Limb (tissue), 2 donors: Measurements from ENCODE around the gene FGF18.

Source experiments
- DNase-seq, 2 donors: peaks; one replicate each; pipeline ENCODE4 v3.0.0-alpha.2; 2016; ENCODE audit errors: extremely low spot score in 2 of 2

FGF18 gene

DNA sequence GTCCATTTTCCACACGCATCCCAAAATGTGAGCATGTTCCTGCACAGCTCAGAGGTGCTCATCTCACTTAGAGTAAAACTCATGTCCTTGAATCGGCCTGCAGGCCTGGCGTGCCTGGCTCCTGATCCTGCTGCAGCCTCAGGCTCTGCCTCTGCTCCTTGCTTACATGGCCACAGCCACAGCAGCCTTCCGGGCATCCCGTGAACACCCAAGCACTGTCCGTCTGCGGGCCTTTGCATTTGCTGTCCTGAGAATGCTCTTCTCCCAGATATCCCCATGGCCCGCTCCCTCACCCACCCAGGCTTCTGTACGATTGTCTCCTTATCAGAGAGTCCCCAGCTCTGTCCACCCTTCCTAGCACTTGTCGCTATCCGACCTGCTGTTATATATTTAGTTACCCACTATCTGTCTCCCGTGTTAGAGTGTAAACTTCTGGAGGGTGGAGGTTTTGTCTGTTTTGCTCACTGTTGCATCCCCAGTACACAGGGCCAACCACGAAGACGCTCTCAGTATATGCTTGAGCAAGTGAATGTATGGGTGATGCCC is 21.9 kb downstream of the FGF18 start:
- no peak for DNase-seq

DNA sequence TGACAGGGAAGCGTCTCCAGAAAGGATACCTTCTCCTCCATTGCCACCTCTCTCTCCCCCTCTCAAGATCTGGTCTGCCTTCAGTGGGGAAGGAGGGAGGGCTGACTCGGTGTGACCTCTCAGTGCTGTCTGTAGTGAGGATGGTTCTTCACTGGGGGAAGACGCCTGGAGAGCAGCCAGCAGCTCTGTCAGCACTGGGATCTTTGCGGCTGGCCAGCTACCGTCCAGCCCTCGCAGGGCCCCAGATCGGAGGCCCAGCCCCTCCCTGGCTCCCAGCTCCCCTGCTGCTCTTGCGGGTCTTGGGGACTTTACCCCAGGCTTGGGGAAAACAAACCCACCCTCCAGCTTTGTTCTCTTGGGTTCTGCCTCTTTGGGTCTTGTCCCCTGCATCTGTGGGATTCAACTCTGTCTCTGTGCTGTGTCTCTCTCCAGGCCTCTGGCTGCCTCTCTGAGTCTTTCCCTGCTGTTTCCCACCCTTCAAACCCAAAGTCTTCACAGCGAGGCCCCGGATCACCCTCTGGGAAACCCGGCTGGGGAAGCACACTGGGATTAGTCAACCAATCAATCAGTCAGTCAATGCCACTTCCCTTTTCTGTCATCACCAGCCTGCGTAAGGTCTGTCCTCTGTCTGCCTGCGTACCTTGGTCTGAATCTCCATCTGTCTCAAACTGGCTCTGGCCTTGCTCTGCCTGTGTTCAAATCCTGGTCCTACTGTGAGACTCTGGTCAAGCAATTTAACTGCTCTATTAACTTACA is 23.0 kb downstream of the FGF18 start:
- DNase-seq = peak in 1 of 2 donors; percentile 51

DNA sequence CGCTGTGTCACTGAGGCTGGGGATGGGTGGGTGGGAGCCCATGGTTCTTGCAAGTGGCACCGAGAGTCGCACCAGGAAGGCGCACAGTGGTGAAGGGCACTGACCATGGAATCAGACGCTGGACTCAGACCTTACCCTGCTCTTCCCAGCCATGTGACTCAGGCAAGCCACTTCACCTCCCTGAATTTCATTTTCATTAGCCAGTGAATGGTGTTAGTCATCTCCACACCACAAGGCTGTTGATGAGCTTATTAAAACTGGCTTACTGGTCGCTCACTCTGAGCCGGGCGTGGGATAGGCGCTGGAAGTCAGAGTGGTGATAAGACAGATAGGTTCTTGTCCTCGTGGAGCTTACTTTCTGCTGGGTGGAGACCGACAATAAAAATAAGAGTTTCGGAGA is 25.1 kb downstream of the FGF18 start:
- DNase-seq = no peak

DNA sequence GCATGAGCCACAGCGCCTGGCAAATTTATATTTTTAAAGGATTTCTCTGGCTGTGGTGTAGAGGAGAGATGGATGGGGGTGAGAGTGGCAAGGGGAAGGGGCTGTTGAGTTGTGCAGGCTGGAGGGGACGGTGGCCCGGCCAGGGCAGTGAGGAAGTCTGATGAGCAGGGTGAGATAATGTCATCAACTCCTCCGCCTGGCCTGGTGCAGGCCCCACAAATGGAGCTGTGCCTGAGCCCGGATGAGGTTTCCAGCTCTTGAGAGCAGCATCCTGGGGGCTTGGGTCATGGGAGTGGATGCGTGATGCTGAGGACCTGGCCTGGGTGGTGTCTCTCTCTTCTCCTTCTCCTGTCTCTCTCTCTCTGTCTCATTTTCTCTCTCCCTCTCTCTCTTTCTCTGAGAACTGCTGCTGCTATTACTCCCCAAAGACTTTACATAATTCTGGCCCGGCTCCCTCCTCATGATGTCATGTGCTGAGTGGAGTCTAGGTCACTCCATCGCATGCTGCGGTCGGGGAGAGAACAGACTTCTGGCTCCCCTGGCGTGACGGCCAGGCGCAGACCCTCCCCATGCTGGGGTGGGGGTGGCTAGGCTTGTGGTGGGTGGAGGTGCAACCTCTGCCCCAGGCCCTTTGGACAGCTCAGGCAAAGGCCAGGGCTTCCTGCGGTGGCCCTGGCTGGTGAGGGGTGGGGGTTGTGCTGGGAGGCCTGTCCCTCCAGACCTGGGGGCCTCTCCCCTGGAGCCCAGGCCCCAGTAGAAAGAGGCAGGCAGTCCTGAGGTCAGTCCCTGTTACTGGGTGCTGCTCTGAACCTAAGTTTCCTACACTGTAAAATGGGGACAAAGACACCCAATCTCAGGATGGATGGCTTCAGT is 26.4 kb downstream of the FGF18 start:
- DNase-seq = peak; percentile 57 to 70

DNA sequence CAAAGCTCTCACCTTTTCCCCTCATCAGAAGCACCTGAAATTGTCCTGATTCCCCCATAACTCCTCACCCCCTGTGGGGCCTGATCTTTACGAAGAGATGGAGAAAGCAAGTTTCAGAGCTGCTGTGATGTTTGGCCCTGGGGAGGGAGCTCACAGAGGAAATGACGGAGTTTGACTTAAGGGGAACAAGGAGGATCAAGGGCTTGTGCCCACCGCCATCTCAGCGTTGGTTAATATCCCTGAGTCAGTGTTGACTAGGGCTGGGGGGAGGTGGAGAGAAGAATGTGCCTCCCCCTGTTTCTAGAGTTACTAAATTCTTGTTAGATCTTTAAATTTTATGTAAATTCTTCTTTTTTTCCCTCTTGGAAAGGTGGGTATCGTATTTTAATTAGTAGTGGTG is 27.8 kb downstream of the FGF18 start:
- DNase-seq = no peak

DNA sequence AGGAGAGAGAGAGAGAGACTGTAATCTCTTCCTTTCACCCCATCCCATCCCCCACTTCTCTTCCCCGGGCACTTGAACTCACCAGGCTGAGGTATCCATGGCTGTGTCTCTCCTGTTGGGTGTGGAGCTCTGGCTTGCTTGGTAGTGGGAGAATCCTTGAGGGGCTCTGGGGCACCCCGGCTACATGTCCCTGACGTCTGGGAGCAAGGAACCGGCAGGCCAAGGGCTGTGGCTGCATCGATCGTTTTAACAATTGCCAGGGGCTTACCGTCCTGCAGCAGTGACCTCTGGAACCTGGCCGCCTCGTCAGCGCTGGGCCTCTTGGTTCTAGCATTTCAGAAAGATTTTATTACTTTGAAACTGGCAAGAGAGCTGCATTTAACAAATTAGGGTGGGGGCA is 30.0 kb downstream of the FGF18 start:
- DNase-seq = no peak

GRCh38 chr5:171450423-171451331 is 31.2 kb downstream of the FGF18 start:
- DNase-seq = peak; percentile 52 to 78

DNA sequence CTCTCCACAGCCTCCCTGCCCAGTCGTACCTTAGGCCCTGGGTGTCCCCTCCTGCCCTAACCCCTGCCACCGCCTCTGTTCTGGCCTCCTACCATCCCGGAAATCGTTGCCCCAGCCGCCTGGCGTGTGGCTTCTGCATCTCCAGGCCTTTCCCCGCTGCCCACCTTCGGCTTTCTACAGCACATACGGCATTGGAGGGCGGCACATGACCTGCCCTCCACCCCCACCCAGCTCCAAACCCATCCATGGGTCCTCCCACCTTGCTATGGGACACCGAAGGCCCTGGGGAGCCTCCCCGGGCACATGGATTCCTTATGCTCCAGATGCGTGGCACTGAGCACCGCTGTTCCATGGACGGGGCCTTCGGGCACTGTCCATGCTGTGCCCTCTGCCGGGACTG is 32.0 kb downstream of the FGF18 start:
- no peak for DNase-seq

- no peak for DNase-seq
Measured at GRCh38 chr5:171453056-171453725, 33.7 kb downstream of the FGF18 start.

GRCh38 chr5:171453988-171454387 is 34.5 kb downstream of the FGF18 start:
- DNase-seq = no peak

GRCh38 chr5:171454549-171454948 is 35.1 kb downstream of the FGF18 start:
- no peak for DNase-seq

- DNase-seq = no peak
Measured at GRCh38 chr5:171455522-171455921, 36.1 kb downstream of the FGF18 start.

DNA sequence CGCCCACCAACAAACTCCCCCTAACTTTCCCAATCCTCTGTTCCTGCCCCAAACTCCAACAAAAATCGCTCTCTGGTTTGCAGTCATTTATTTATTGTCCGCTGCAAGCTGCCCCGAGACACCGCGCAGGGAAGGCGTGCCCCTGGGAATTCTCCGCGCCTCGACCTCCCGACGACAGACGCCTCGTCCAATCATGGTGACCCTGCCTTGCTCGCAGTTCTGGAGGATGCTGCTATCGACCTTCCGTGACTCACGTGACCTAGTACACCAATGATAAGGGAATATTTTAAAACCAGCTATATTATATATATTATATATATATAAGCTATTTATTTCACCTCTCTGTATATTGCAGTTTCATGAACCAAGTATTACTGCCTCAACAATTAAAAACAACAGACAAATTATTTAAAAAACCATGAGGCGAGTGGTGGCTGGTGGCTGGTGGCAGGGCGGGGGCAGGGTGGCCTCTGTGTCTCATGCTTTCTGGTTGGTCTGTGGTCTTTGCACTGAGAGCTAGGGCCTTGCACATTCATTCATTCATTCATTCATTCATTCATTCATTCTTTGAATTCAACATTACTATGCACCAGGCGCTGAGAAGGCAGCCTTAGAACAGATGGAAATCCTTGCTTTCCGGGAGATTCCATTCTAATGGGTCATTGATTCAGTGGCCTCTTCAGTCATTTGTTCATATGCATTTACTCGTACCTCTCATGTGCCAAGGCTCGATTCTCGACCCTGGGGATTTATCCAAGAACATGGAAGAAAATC is 37.9 kb downstream of the FGF18 start:
- DNase-seq = no peak

DNA sequence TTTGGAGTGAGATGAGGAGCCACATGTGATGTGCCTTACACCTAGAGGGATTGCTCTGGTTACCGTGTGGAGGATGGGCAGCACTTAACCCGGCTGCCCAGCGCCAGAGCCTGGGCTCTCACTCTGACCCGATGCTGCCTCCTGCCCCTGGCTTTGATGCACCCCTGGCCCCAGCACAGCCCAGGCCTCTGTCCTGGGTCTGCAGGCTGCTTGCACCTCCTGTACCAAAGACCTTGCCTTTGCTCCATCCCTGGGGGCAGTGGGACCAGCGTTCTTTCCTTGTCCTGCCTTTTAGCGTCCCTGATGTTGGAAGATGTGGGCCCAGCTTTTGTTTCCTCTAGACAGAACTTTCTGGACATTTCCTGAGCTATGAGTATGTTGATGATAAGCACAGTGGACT is 40.4 kb downstream of the FGF18 start:
- no peak for DNase-seq

GRCh38 chr5:171462136-171462927 is 42.9 kb downstream of the FGF18 start:
- DNase-seq = no peak

GRCh38 chr5:171462928-171463861 is 43.7 kb downstream of the FGF18 start:
- no peak for DNase-seq

DNA sequence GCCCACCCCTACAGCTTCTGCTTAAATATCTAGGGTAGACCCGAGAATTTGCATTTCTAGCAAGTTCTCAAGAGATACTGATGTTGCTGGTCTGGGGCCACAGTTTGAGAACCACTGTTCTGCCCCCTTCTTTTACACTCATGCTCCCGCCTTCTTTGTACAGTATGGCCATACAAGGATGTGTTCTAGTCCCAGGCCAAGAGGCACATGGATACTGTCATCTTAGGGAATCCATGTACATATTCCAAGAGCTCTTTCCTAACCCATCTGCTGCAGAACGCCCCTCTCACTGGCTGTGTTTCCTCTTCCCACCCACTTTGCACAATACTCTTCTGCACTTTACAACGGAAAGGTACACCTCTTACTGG is 44.4 kb downstream of the FGF18 start:
- DNase-seq = no peak

- no peak for DNase-seq
Measured at GRCh38 chr5:171464829-171465228, 45.4 kb downstream of the FGF18 start.
